ENCODE results near the gene ASCC2. TPM values are rescaled to one million over a fixed set of nuclear protein-coding genes. Genes with fewer than 3 reads are reported as not detected.
A peak's percentile ranks its signal among the peaks of the same experiment; 100 is the strongest.

The ASCC2 gene
- polyA plus RNA-seq, 4 donors = 38.3 to 80.1 (median 57.9) TPM

- Histone ChIP-seq H3K27ac (ENCODE audit: low read depth in 1 of 3, low read length in 2 of 3) (no peak overlapping the region), H3K36me3 (ENCODE audit: control insufficient read depth in 3 of 3, insufficient read depth in 2 of 3, low read depth in 1 of 3, low read length in 3 of 3) (peaks cover 15 to 73% (median 23%) of the 10 kb centered on the region in 3 donors), H3K4me1 (ENCODE audit: control insufficient read depth in 3 of 3, insufficient read depth in 2 of 3, low read depth in 1 of 3, low read length in 2 of 3) (no peaks in the 10 kb centered on the region), H3K4me3 (ENCODE audit: low read depth in 1 of 3, low read length in 3 of 3) (no peak overlapping the region), H3K27me3 (ENCODE audit: control insufficient read depth in 3 of 3, insufficient read depth in 3 of 3, low read length in 3 of 3) (no peaks in the 10 kb centered on the region), H3K9me3 (ENCODE audit: control insufficient read depth in 2 of 2, insufficient read depth in 1 of 2, low read depth in 1 of 2, low read length in 1 of 2) (no peaks in the 10 kb centered on the region)
- FAIRE-seq = no peak
- DNase-seq = no peak
- 88 to 93% (median 90%) methylated on average over 8 of the region's 8 CpGs for WGBS, 3 donors
Observed at GRCh38 chr22:29813126-29813525, 24.9 kb downstream of the ASCC2 start.

DNA sequence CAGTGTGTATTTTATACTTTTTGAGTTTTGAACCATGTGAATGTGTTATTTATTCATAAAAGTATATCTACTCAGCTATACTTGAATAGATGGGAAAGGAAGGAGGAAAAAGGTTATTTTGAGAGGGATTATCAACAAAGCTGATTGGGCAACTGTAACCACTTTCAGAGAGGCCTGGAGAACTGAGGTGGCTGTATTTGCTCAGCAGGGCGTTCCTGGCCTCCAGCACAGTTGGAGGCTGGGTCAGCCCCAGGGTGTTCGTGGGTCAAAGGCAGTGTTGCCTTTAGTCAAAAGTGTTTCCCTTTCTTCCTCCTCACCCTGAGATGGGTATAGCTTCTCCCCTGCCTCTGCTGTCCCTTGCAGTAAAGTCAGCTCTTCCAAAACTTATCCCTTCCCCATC is 26.7 kb downstream of the ASCC2 start:
- no peaks in the 10 kb centered on the region for H3K4me1 ChIP-seq (ENCODE audit: control insufficient read depth in 3 of 3, insufficient read depth in 2 of 3, low read depth in 1 of 3, low read length in 2 of 3)
- H3K27me3 ChIP-seq (ENCODE audit: control insufficient read depth in 3 of 3, insufficient read depth in 3 of 3, low read length in 3 of 3) = no peaks in the 10 kb centered on the region
- FAIRE-seq (no peak), DNase-seq (peak in 1 of 2 donors; percentile 7)
- H3K36me3 ChIP-seq (ENCODE audit: control insufficient read depth in 3 of 3, insufficient read depth in 2 of 3, low read depth in 1 of 3, low read length in 3 of 3) = peaks cover 23 to 77% (median 31%) of the 10 kb centered on the region in 3 donors
- 64 to 72% (median 64%) methylated on average over 2 of the region's 2 CpGs for WGBS, 3 donors
- H3K4me3 ChIP-seq (ENCODE audit: low read depth in 1 of 3, low read length in 3 of 3) = no peak overlapping the region
- H3K27ac ChIP-seq (ENCODE audit: low read depth in 1 of 3, low read length in 2 of 3) = no peak overlapping the region
- H3K9me3 ChIP-seq (ENCODE audit: control insufficient read depth in 2 of 2, insufficient read depth in 1 of 2, low read depth in 1 of 2, low read length in 1 of 2) = no peaks in the 10 kb centered on the region

DNA sequence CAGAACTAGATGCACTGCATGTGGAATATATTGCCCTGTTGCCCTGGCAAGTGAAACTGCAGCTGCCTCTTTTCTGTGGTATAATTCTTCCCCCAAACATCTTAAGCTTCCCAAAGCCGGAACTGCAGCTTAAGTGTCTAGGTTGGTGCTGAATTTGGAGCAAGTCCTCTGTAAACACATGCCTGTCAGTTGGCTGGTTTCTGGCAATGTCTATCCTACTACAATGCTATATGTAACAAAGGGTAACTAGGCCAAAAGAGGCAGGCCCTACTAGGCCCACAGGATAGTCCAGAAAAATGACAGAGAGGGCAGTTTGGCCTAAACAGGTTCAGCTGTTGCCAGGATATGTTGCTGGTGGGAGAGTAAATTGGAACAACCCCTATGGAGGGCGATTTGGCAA is 27.9 kb downstream of the ASCC2 start:
- Histone ChIP-seq H3K4me1 (ENCODE audit: control insufficient read depth in 3 of 3, insufficient read depth in 2 of 3, low read depth in 1 of 3, low read length in 2 of 3) (no peaks in the 10 kb centered on the region), H3K36me3 (ENCODE audit: control insufficient read depth in 3 of 3, insufficient read depth in 2 of 3, low read depth in 1 of 3, low read length in 3 of 3) (peaks cover 30 to 81% (median 34%) of the 10 kb centered on the region in 3 donors), H3K27ac (ENCODE audit: low read depth in 1 of 3, low read length in 2 of 3) (no peak overlapping the region), H3K9me3 (ENCODE audit: control insufficient read depth in 2 of 2, insufficient read depth in 1 of 2, low read depth in 1 of 2, low read length in 1 of 2) (no peaks in the 10 kb centered on the region), H3K27me3 (ENCODE audit: control insufficient read depth in 3 of 3, insufficient read depth in 3 of 3, low read length in 3 of 3) (no peaks in the 10 kb centered on the region), H3K4me3 (ENCODE audit: low read depth in 1 of 3, low read length in 3 of 3) (no peak overlapping the region)
- 81 to 94% (median 87%) methylated on average over 2 of the region's 2 CpGs for WGBS, 3 donors
- no peak for DNase-seq
- FAIRE-seq = no peak

DNA sequence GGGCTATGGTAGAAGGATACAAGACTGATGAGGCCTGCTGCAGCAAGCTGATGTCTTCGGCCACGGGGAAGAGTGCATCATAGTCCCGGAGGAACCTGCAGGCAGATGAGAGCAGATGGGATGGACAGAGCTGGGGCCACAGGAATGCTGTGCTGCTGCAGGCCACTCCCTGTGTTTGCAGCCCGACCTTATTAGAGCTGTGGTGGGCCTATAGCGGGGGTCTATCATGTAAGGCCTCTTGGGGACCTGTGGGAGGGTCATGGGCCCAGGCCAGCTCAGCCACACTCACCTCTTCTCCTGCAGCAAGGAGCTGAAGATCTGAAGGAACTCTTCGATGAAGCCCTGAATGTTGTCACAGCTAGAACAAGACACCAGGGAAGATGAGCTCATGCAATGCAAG is 31.9 kb downstream of the ASCC2 start:
- Histone ChIP-seq H3K9me3 (ENCODE audit: control insufficient read depth in 2 of 2, insufficient read depth in 1 of 2, low read depth in 1 of 2, low read length in 1 of 2) (no peaks in the 10 kb centered on the region), H3K4me1 (ENCODE audit: control insufficient read depth in 3 of 3, insufficient read depth in 2 of 3, low read depth in 1 of 3, low read length in 2 of 3) (no peaks in the 10 kb centered on the region), H3K36me3 (ENCODE audit: control insufficient read depth in 3 of 3, insufficient read depth in 2 of 3, low read depth in 1 of 3, low read length in 3 of 3) (peaks cover 35 to 87% (median 41%) of the 10 kb centered on the region in 3 donors), H3K27ac (ENCODE audit: low read depth in 1 of 3, low read length in 2 of 3) (no peak overlapping the region), H3K27me3 (ENCODE audit: control insufficient read depth in 3 of 3, insufficient read depth in 3 of 3, low read length in 3 of 3) (no peaks in the 10 kb centered on the region), H3K4me3 (ENCODE audit: low read depth in 1 of 3, low read length in 3 of 3) (no peak overlapping the region)
- WGBS, 3 donors = 91 to 97% (median 94%) methylated on average over 6 of the region's 6 CpGs
- FAIRE-seq (no peak), DNase-seq (no peak)

- Histone ChIP-seq H3K27ac (ENCODE audit: low read depth in 1 of 3, low read length in 2 of 3) (no peak overlapping the region), H3K9me3 (ENCODE audit: control insufficient read depth in 2 of 2, insufficient read depth in 1 of 2, low read depth in 1 of 2, low read length in 1 of 2) (no peaks in the 10 kb centered on the region), H3K4me3 (ENCODE audit: low read depth in 1 of 3, low read length in 3 of 3) (no peak overlapping the region), H3K36me3 (ENCODE audit: control insufficient read depth in 3 of 3, insufficient read depth in 2 of 3, low read depth in 1 of 3, low read length in 3 of 3) (peaks cover 38 to 90% (median 40%) of the 10 kb centered on the region in 3 donors), H3K4me1 (ENCODE audit: control insufficient read depth in 3 of 3, insufficient read depth in 2 of 3, low read depth in 1 of 3, low read length in 2 of 3) (no peaks in the 10 kb centered on the region), H3K27me3 (ENCODE audit: control insufficient read depth in 3 of 3, insufficient read depth in 3 of 3, low read length in 3 of 3) (no peaks in the 10 kb centered on the region)
- 90 to 97% (median 93%) methylated on average over 2 of the region's 2 CpGs for WGBS, 3 donors
- DNase-seq (no peak), FAIRE-seq (no peak)
Observed at GRCh38 chr22:29804985-29805384, 33.1 kb downstream of the ASCC2 start.

GRCh38 chr22:29803190-29803589 is 34.9 kb downstream of the ASCC2 start:
- Histone ChIP-seq H3K27ac (ENCODE audit: low read depth in 1 of 3, low read length in 2 of 3) (no peak overlapping the region), H3K36me3 (ENCODE audit: control insufficient read depth in 3 of 3, insufficient read depth in 2 of 3, low read depth in 1 of 3, low read length in 3 of 3) (peaks cover 38 to 94% (median 42%) of the 10 kb centered on the region in 3 donors), H3K9me3 (ENCODE audit: control insufficient read depth in 2 of 2, insufficient read depth in 1 of 2, low read depth in 1 of 2, low read length in 1 of 2) (no peaks in the 10 kb centered on the region), H3K4me3 (ENCODE audit: low read depth in 1 of 3, low read length in 3 of 3) (no peak overlapping the region), H3K27me3 (ENCODE audit: control insufficient read depth in 3 of 3, insufficient read depth in 3 of 3, low read length in 3 of 3) (no peaks in the 10 kb centered on the region), H3K4me1 (ENCODE audit: control insufficient read depth in 3 of 3, insufficient read depth in 2 of 3, low read depth in 1 of 3, low read length in 2 of 3) (no peaks in the 10 kb centered on the region)
- FAIRE-seq = no peak
- 94 to 100% (median 97%) methylated on average over 2 of the region's 2 CpGs for WGBS, 3 donors
- no peak for DNase-seq

DNA sequence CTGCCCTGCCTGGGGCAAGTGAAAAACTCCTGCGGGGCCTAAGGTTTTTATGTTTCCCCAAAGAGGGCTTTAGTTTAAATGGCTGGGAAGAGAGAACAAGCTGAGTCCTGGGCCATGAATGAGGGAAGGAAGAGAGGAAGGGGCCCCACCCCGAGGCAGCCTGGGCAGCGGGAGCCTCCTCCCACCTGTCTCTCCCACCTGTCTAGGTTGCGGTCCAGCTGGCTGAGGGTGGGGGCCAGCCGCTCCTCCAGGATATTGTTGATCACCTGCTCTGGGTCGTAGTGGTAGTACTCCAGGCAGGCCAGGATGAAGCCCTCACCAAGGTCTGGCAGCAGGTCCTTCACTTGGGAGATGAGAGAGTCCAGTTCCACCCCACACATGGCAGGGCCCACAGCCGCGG is 36.3 kb downstream of the ASCC2 start:
- FAIRE-seq = no peak
- no peak overlapping the region for H3K4me3 ChIP-seq (ENCODE audit: low read depth in 1 of 3, low read length in 3 of 3)
- H3K36me3 ChIP-seq (ENCODE audit: control insufficient read depth in 3 of 3, insufficient read depth in 2 of 3, low read depth in 1 of 3, low read length in 3 of 3) = peaks cover 34 to 93% (median 40%) of the 10 kb centered on the region in 3 donors
- H3K27me3 ChIP-seq (ENCODE audit: control insufficient read depth in 3 of 3, insufficient read depth in 3 of 3, low read length in 3 of 3) = no peaks in the 10 kb centered on the region
- no peak for DNase-seq
- no peaks in the 10 kb centered on the region for H3K4me1 ChIP-seq (ENCODE audit: control insufficient read depth in 3 of 3, insufficient read depth in 2 of 3, low read depth in 1 of 3, low read length in 2 of 3)
- WGBS, 3 donors = 88 to 91% (median 88%) methylated on average over 8 of the region's 8 CpGs
- no peak overlapping the region for H3K27ac ChIP-seq (ENCODE audit: low read depth in 1 of 3, low read length in 2 of 3)
- H3K9me3 ChIP-seq (ENCODE audit: control insufficient read depth in 2 of 2, insufficient read depth in 1 of 2, low read depth in 1 of 2, low read length in 1 of 2) = no peaks in the 10 kb centered on the region

GRCh38 chr22:29801153-29801552 is 36.9 kb downstream of the ASCC2 start:
- FAIRE-seq = no peak
- H3K27me3 ChIP-seq (ENCODE audit: control insufficient read depth in 3 of 3, insufficient read depth in 3 of 3, low read length in 3 of 3) = no peaks in the 10 kb centered on the region
- H3K36me3 ChIP-seq (ENCODE audit: control insufficient read depth in 3 of 3, insufficient read depth in 2 of 3, low read depth in 1 of 3, low read length in 3 of 3) = peaks cover 32 to 93% (median 45%) of the 10 kb centered on the region in 3 donors
- no peaks in the 10 kb centered on the region for H3K4me1 ChIP-seq (ENCODE audit: control insufficient read depth in 3 of 3, insufficient read depth in 2 of 3, low read depth in 1 of 3, low read length in 2 of 3)
- no peak overlapping the region for H3K4me3 ChIP-seq (ENCODE audit: low read depth in 1 of 3, low read length in 3 of 3)
- H3K9me3 ChIP-seq (ENCODE audit: control insufficient read depth in 2 of 2, insufficient read depth in 1 of 2, low read depth in 1 of 2, low read length in 1 of 2) = no peaks in the 10 kb centered on the region
- 80 to 93% (median 86%) methylated on average over 5 of the region's 5 CpGs for WGBS, 3 donors
- no peak overlapping the region for H3K27ac ChIP-seq (ENCODE audit: low read depth in 1 of 3, low read length in 2 of 3)
- DNase-seq = no peak

DNA sequence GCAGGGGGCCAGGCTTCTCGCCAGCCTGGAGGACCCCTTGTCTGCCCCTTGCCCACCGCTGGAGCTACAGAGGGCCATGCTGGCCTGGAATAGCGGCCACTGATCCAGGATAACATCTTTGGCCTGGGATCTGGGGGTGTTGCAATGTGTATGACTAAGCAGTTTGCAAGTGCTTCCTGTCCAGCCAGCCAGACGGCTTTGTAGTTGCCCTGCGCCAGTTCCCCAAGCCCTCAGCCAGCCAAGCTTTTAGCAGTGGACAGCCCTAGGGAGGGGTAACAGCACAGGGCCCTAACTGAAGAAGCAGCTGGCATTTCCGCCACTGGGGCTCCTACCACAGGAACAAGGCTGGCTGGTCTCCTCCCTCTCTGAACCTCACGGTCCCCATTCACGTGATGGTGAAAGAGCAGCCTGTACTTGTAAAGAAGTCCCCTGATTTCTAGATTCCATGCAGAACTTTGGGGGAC is 38.8 kb downstream of the ASCC2 start:
- peaks cover 24 to 87% (median 42%) of the 10 kb centered on the region in 3 donors for H3K36me3 ChIP-seq (ENCODE audit: control insufficient read depth in 3 of 3, insufficient read depth in 2 of 3, low read depth in 1 of 3, low read length in 3 of 3)
- no peaks in the 10 kb centered on the region for H3K4me1 ChIP-seq (ENCODE audit: control insufficient read depth in 3 of 3, insufficient read depth in 2 of 3, low read depth in 1 of 3, low read length in 2 of 3)
- H3K27ac ChIP-seq (ENCODE audit: low read depth in 1 of 3, low read length in 2 of 3) = peak overlapping the region in 1 of 3 donors; percentile 33
- H3K4me3 ChIP-seq (ENCODE audit: low read depth in 1 of 3, low read length in 3 of 3) = no peak overlapping the region
- 67 to 86% (median 74%) methylated on average over 8 of the region's 8 CpGs for WGBS, 3 donors
- DNase-seq (no peak), FAIRE-seq (no peak)
- H3K9me3 ChIP-seq (ENCODE audit: control insufficient read depth in 2 of 2, insufficient read depth in 1 of 2, low read depth in 1 of 2, low read length in 1 of 2) = no peaks in the 10 kb centered on the region
- H3K27me3 ChIP-seq (ENCODE audit: control insufficient read depth in 3 of 3, insufficient read depth in 3 of 3, low read length in 3 of 3) = no peaks in the 10 kb centered on the region
